Ishikawa (cell line): ENCODE measurements around the gene FANCE.

Experiments
- CREB1 ChIP-seq: IDR thresholded peaks from 2 replicates; pipeline ENCODE4 v1.6.1; 2012; ENCODE audit warnings: low read depth
- EGR1 ChIP-seq: IDR thresholded peaks from 2 replicates; pipeline ENCODE4 v1.6.1; 2012
- EP300 ChIP-seq: IDR thresholded peaks from 2 replicates; pipeline ENCODE4 v1.6.1; 2012; ENCODE audit warnings: borderline replicate concordance
- FOXM1 ChIP-seq: IDR thresholded peaks from 2 replicates; pipeline ENCODE4 v1.6.1; 2012; ENCODE audit warnings: low read depth, borderline replicate concordance
- NFIC ChIP-seq: IDR thresholded peaks from 2 replicates; pipeline ENCODE4 v1.6.1; 2012
- TAF1 ChIP-seq: IDR thresholded peaks from 2 replicates; pipeline ENCODE4 v1.6.1; 2012; ENCODE audit warnings: low read depth, mild to moderate bottlenecking
- TCF12 ChIP-seq: IDR thresholded peaks from 2 replicates; pipeline ENCODE4 v1.6.1; 2012; ENCODE audit warnings: low read depth
- YY1 ChIP-seq: IDR thresholded peaks from 2 replicates; pipeline ENCODE4 v1.6.1; 2012; ENCODE audit warnings: low read depth
- ZBTB7A ChIP-seq: IDR thresholded peaks from 2 replicates; pipeline ENCODE4 v1.6.1; 2012; ENCODE audit warnings: low read depth
- TF ChIP-seq, protein P1 (sequence below): IDR thresholded peaks from 2 replicates; pipeline ENCODE4 v1.6.1; 2012
- TF ChIP-seq, protein P2 (sequence below): IDR thresholded peaks from 2 replicates; pipeline ENCODE4 v1.6.1; 2012; ENCODE audit warnings: low read depth, mild to moderate bottlenecking
- TF ChIP-seq, protein P3 (sequence below): IDR thresholded peaks from 2 replicates; pipeline ENCODE4 v1.6.1; 2012

- TF ChIP-seq ZBTB7A (no peak), CREB1 (no peak), TAF1 (no peak), EP300 (no peak), FOXM1 (no peak), NFIC (no peak), EGR1 (no peak), TCF12 (no peak), YY1 (no peak)
- TF ChIP-seq, protein P1, sequence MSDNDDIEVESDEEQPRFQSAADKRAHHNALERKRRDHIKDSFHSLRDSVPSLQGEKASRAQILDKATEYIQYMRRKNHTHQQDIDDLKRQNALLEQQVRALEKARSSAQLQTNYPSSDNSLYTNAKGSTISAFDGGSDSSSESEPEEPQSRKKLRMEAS, result no peak
- TF ChIP-seq, protein P2, sequence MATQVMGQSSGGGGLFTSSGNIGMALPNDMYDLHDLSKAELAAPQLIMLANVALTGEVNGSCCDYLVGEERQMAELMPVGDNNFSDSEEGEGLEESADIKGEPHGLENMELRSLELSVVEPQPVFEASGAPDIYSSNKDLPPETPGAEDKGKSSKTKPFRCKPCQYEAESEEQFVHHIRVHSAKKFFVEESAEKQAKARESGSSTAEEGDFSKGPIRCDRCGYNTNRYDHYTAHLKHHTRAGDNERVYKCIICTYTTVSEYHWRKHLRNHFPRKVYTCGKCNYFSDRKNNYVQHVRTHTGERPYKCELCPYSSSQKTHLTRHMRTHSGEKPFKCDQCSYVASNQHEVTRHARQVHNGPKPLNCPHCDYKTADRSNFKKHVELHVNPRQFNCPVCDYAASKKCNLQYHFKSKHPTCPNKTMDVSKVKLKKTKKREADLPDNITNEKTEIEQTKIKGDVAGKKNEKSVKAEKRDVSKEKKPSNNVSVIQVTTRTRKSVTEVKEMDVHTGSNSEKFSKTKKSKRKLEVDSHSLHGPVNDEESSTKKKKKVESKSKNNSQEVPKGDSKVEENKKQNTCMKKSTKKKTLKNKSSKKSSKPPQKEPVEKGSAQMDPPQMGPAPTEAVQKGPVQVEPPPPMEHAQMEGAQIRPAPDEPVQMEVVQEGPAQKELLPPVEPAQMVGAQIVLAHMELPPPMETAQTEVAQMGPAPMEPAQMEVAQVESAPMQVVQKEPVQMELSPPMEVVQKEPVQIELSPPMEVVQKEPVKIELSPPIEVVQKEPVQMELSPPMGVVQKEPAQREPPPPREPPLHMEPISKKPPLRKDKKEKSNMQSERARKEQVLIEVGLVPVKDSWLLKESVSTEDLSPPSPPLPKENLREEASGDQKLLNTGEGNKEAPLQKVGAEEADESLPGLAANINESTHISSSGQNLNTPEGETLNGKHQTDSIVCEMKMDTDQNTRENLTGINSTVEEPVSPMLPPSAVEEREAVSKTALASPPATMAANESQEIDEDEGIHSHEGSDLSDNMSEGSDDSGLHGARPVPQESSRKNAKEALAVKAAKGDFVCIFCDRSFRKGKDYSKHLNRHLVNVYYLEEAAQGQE, result no peak
- TF ChIP-seq, protein P3, sequence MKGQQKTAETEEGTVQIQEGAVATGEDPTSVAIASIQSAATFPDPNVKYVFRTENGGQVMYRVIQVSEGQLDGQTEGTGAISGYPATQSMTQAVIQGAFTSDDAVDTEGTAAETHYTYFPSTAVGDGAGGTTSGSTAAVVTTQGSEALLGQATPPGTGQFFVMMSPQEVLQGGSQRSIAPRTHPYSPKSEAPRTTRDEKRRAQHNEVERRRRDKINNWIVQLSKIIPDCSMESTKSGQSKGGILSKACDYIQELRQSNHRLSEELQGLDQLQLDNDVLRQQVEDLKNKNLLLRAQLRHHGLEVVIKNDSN, result no peak
Observed at GRCh38 chr6:35475573-35475972, 23.4 kb downstream of the FANCE start.
